Measurements from ENCODE around the gene SUMO4. TPM values are rescaled to one million over a fixed set of nuclear protein-coding genes. Genes with fewer than 3 reads are reported as not detected.

The SUMO4 gene
- total and polyA plus RNA-seq, 7 donors = 0.39 to 11.1 (median 5.4) TPM; not detected in 2

DNA sequence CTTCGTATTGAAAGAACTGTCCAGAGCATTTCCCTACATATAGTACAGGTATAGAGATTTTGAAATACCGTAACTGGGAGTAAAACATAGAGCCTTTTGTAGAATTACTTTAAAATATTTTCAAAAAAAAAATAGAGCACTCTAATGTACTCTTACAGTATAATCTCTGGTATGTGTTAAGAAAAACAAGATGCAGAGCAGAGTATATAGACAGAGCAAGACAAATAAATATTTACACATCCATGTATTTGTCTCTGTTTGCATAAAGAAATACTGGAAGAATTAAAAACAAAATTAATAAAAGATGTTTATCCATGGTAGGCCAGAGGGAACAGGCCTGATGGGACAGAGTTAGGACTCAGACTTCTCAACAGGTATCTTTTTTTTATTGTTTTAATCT lies 28.0 kb upstream of the SUMO4 start:
- no peak for DNase-seq
- no peaks in the 10 kb centered on the region for H3K27me3 ChIP-seq
- H3K36me3 ChIP-seq = peaks cover 0 to 11% (median 2%) of the 10 kb centered on the region in 4 donors
- H3K27ac ChIP-seq = no peak overlapping the region
- H3K4me1 ChIP-seq = peaks cover 0 to 44% (median 12%) of the 10 kb centered on the region in 4 donors
- TF ChIP-seq, protein P1, sequence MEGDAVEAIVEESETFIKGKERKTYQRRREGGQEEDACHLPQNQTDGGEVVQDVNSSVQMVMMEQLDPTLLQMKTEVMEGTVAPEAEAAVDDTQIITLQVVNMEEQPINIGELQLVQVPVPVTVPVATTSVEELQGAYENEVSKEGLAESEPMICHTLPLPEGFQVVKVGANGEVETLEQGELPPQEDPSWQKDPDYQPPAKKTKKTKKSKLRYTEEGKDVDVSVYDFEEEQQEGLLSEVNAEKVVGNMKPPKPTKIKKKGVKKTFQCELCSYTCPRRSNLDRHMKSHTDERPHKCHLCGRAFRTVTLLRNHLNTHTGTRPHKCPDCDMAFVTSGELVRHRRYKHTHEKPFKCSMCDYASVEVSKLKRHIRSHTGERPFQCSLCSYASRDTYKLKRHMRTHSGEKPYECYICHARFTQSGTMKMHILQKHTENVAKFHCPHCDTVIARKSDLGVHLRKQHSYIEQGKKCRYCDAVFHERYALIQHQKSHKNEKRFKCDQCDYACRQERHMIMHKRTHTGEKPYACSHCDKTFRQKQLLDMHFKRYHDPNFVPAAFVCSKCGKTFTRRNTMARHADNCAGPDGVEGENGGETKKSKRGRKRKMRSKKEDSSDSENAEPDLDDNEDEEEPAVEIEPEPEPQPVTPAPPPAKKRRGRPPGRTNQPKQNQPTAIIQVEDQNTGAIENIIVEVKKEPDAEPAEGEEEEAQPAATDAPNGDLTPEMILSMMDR (IDR thresholded peaks at IDR 0.05) = no peak
- TF ChIP-seq EP300 (IDR thresholded peaks at IDR 0.05) = no peak
- no peak for TF ChIP-seq POLR2AphosphoS5 (IDR thresholded peaks at IDR 0.05)
- no peak for TF ChIP-seq POLR2A (IDR thresholded peaks at IDR 0.05)
- H3K9me3 ChIP-seq = no peaks in the 10 kb centered on the region
- WGBS, 2 donors = 50 to 96% methylated on average over 2 of the region's 2 CpGs
- intact Hi-C loops (cut with DNase I) = no loop called here
- H3K4me3 ChIP-seq = no peak overlapping the region

DNA sequence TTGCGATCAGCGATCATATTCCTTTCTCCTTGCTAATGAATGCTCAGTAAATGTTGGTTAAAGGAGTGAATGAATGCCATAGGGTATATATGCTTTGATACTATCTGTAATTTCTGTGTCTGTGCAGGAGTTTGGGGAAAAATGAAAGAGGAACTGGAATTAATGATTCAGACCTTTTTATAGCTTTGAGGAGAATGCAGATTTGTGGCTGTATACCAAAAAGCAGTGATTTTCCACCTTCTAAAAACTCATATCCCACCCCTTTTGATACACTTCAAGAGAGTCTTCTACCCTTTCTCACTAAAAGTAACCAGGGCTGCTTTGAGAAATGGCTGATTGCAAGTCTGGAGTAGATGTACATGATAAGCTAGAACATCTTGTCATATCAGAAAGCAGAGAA lies 26.6 kb upstream of the SUMO4 start:
- intact Hi-C loops (cut with DNase I) = no loop called here
- Histone ChIP-seq H3K27ac (no peak overlapping the region), H3K4me3 (no peak overlapping the region), H3K9me3 (no peaks in the 10 kb centered on the region), H3K4me1 (peaks cover 0 to 31% (median 1%) of the 10 kb centered on the region in 4 donors), H3K36me3 (peaks cover 0 to 19% (median 4%) of the 10 kb centered on the region in 4 donors), H3K27me3 (no peaks in the 10 kb centered on the region)
- TF ChIP-seq POLR2A (IDR thresholded peaks at IDR 0.05) (no peak), EP300 (IDR thresholded peaks at IDR 0.05) (no peak), POLR2AphosphoS5 (IDR thresholded peaks at IDR 0.05) (no peak)
- TF ChIP-seq, protein P1 (IDR thresholded peaks at IDR 0.05) = no peak
- DNase-seq = no peak
- WGBS, 2 donors = 97% methylated on average over 2 of the region's 2 CpGs

DNA sequence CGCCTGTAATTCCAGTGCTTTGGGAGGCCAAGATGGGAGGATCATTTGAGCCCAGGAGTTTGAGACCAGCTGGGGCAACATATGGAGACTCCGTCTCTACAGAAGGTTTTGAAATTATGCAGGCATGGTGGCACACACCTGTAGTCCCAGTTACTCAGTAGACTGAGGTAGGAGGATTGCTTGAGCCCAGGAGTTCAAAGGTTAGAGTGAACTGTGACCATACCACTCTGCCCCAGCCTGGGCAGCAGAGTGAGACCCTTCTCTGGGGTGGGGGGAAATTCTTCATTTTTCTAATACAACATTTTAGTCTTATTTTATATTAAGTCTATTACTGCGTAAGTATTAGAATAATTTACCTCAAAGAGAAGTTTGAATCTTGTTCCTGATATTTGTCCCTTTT lies 20.1 kb upstream of the SUMO4 start:
- peaks cover 0 to 18% (median 2%) of the 10 kb centered on the region in 4 donors for H3K4me1 ChIP-seq
- WGBS, 2 donors = 97 to 99% methylated on average over 3 of the region's 3 CpGs
- no peaks in the 10 kb centered on the region for H3K9me3 ChIP-seq
- no peak overlapping the region for H3K27ac ChIP-seq
- intact Hi-C loops (cut with DNase I) = no loop called here
- H3K27me3 ChIP-seq = no peaks in the 10 kb centered on the region
- no peak for TF ChIP-seq POLR2AphosphoS5 (IDR thresholded peaks at IDR 0.05)
- DNase-seq = no peak
- peaks cover 0 to 38% (median 14%) of the 10 kb centered on the region in 4 donors for H3K36me3 ChIP-seq
- H3K4me3 ChIP-seq = no peak overlapping the region

DNA sequence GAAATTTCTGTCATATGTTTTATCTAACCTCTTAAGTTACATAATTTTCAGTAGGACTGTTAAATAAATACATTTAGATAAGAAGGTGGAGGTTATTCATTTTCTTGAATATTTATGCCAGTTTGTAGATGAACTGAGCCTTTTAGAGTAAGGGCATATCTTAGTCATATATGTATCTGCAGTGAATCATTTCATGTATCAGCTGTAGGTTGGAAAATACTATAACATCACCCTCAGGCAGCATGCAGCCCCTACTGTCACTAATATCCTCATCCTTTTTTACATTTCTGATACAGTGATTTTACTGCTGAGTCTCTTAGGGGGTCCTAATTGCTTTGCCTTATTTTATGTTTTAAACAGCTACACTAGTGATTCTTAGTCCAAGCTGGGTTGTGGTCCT lies 19.5 kb upstream of the SUMO4 start:
- Histone ChIP-seq H3K36me3 (peaks cover 0 to 38% (median 14%) of the 10 kb centered on the region in 4 donors), H3K9me3 (no peaks in the 10 kb centered on the region), H3K27me3 (no peaks in the 10 kb centered on the region), H3K4me3 (no peak overlapping the region), H3K4me1 (peaks cover 0 to 16% (median 3%) of the 10 kb centered on the region in 4 donors), H3K27ac (no peak overlapping the region)
- TF ChIP-seq POLR2A (IDR thresholded peaks at IDR 0.05) (no peak), EP300 (IDR thresholded peaks at IDR 0.05) (no peak), POLR2AphosphoS5 (IDR thresholded peaks at IDR 0.05) (no peak)
- TF ChIP-seq, protein P1 (IDR thresholded peaks at IDR 0.05) = no peak
- DNase-seq = no peak
- intact Hi-C loops (cut with DNase I) = no loop called here

DNA sequence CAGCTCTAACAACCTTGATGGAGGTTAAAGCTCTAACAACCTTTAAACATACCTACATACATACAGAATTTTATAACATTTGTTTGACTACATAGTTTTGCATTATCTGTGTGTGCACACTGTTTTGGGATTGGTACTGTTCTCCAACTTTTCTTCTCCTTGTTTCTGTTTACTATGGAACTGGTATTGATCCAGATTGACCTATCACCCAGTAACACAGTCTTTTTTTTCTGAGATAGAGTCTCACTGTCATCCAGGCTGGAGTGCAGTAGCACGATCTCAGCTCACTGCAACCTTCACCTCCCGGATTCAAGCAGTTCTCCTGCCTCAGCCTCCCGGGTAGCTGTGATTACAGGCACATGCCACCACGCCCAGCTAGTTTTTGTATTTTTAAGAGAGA lies 16.7 kb upstream of the SUMO4 start:
- intact Hi-C loops (cut with DNase I) = no loop called here
- Histone ChIP-seq H3K27me3 (no peaks in the 10 kb centered on the region), H3K4me1 (peaks cover 0 to 27% (median 20%) of the 10 kb centered on the region in 4 donors), H3K27ac (no peak overlapping the region), H3K4me3 (no peak overlapping the region), H3K9me3 (no peaks in the 10 kb centered on the region), H3K36me3 (peaks cover 0 to 31% (median 12%) of the 10 kb centered on the region in 4 donors)
- TF ChIP-seq POLR2A (IDR thresholded peaks at IDR 0.05) = no peak
- TF ChIP-seq POLR2AphosphoS5 (IDR thresholded peaks at IDR 0.05) = no peak
- TF ChIP-seq, protein P1 (IDR thresholded peaks at IDR 0.05) = no peak
- no peak for TF ChIP-seq EP300 (IDR thresholded peaks at IDR 0.05)
- 67 to 91% methylated on average over 4 of the region's 4 CpGs for WGBS, 2 donors
- DNase-seq = no peak

All from sigmoid colon (tissue), 7 donors.